IMR-90 (cell line): ENCODE results near the gene TRPC4. TPM values are rescaled to one million over a fixed set of nuclear protein-coding genes. Genes with fewer than 3 reads are reported as not detected.
A peak's percentile ranks its signal among the peaks of the same experiment; 100 is the strongest.

Source experiments
- ATAC-seq: fragments of 200-7000 bp; cut with Tn5 transposase; 2 replicates; pipeline ENCODE4 v1.9.1; 2020; ENCODE audit warnings: low read depth, mild to moderate bottlenecking, moderate library complexity
- BruUV-seq: library from RNA; stranded (reverse); fragments of 400-500 nt; replicated peaks from 2 replicates; lab custom pipeline; 2021; lab: Mats Ljungman, UMichigan
- CTCF ChIA-PET: fragments of 300-600 bp; formaldehyde crosslinking; extraction: SDS; loops from one replicate; lab custom pipeline; 2021; ENCODE audit warnings: antibody characterized with exemption; lab: Yijun Ruan, JAX
- POLR2A ChIA-PET: fragments of 300-600 bp; sonication (Branson Sonifier 250); formaldehyde crosslinking; loops from one replicate; lab custom pipeline; 2022; ENCODE audit warnings: antibody characterized with exemption; ENCODE audit not compliant: unreplicated experiment; lab: Charles Lee
- DNase-seq: peaks from one replicate; pipeline ENCODE4 v3.0.0; 2013
- H2AFZ ChIP-seq: replicated peaks from 2 replicates; pipeline ENCODE3; 2013; ENCODE audit warnings: low read length, mild to moderate bottlenecking; ENCODE audit not compliant: poor library complexity
- H2AK5ac ChIP-seq: 2 replicates; pipeline ENCODE4 v1.6.1; 2013; ENCODE audit warnings: low read depth, low read length, inconsistent platforms
- H2AK9ac ChIP-seq: replicated peaks from 2 replicates; pipeline ENCODE3; 2013; ENCODE audit warnings: mild to moderate bottlenecking, low read depth, low read length, moderate library complexity; ENCODE audit not compliant: poor library complexity
- H2BK120ac ChIP-seq: 2 replicates; pipeline ENCODE4 v1.6.1; 2013; ENCODE audit warnings: low read depth, low read length, inconsistent platforms
- H2BK15ac ChIP-seq: 3 replicates; pipeline ENCODE4 v1.6.1; 2013; ENCODE audit warnings: low read depth, low read length, inconsistent platforms
- H2BK20ac ChIP-seq: 2 replicates; pipeline ENCODE4 v1.6.1; 2013; ENCODE audit warnings: low read depth, mild to moderate bottlenecking, inconsistent platforms, low read length, moderate library complexity
- H2BK5ac ChIP-seq: 2 replicates; pipeline ENCODE4 v1.6.1; 2013; ENCODE audit warnings: mild to moderate bottlenecking, low read depth, low read length, inconsistent platforms; ENCODE audit not compliant: poor library complexity, severe bottlenecking
- H3K14ac ChIP-seq: replicated peaks from 2 replicates; pipeline ENCODE4 v1.6.1; 2013; ENCODE audit warnings: low read depth, low read length, inconsistent platforms
- H3K18ac ChIP-seq: 2 replicates; pipeline ENCODE4 v1.6.1; 2013; ENCODE audit warnings: low read depth, low read length, control low read depth
- H3K23ac ChIP-seq: 2 replicates; pipeline ENCODE4 v1.6.1; 2013; ENCODE audit warnings: low read depth, low read length, inconsistent platforms
- H3K27ac ChIP-seq: 2 replicates; pipeline ENCODE4 v1.5.1; 2013; ENCODE audit warnings: mild to moderate bottlenecking, control low read depth, low read length; ENCODE audit not compliant: insufficient read depth
- H3K27me3 ChIP-seq: 2 replicates; pipeline ENCODE4 v1.6.1; 2013; ENCODE audit warnings: low read length; ENCODE audit not compliant: control insufficient read depth, insufficient read depth
- H3K36me3 ChIP-seq: 2 replicates; pipeline ENCODE4 v1.6.1; 2013; ENCODE audit warnings: low read length, mixed read lengths; ENCODE audit not compliant: control insufficient read depth, insufficient read depth
- H3K4ac ChIP-seq: 2 replicates; pipeline ENCODE4 v1.6.1; 2013; ENCODE audit warnings: low read depth, low read length, inconsistent platforms
- H3K4me1 ChIP-seq: 2 replicates; pipeline ENCODE4 v1.6.1; 2013; ENCODE audit warnings: low read length, mixed read lengths; ENCODE audit not compliant: control insufficient read depth, insufficient read depth
- H3K4me2 ChIP-seq: 2 replicates; pipeline ENCODE4 v1.6.1; 2013; ENCODE audit warnings: low read depth, mild to moderate bottlenecking, control low read depth, low read length, moderate library complexity
- H3K4me3 ChIP-seq: 2 replicates; pipeline ENCODE4 v1.5.1; 2013; ENCODE audit warnings: low read depth, mild to moderate bottlenecking, control low read depth, low read length, moderate library complexity; ENCODE audit not compliant: insufficient read depth
- H3K56ac ChIP-seq: 2 replicates; pipeline ENCODE4 v1.6.1; 2013; ENCODE audit warnings: low read length, inconsistent platforms; ENCODE audit not compliant: insufficient read depth; ENCODE audit errors: extremely low read depth
- H3K79me1 ChIP-seq, 2 experiments: 2 replicates each; pipeline ENCODE4 v1.6.1; 2013; ENCODE audit warnings: low read length in 2 of 2, inconsistent platforms in 1 of 2, low read depth in 1 of 2
- H3K9ac ChIP-seq: 2 replicates; pipeline ENCODE4 v1.6.1; 2013; ENCODE audit warnings: low read depth, low read length, control low read depth
- H3K9me1 ChIP-seq: 2 replicates; pipeline ENCODE4 v1.6.1; 2013; ENCODE audit warnings: low read length, inconsistent platforms; ENCODE audit not compliant: insufficient read depth
- H3K9me3 ChIP-seq: 2 replicates; pipeline ENCODE4 v1.6.1; 2013; ENCODE audit warnings: low read length; ENCODE audit not compliant: control insufficient read depth, insufficient read depth
- H4K20me1 ChIP-seq: 2 replicates; pipeline ENCODE4 v1.6.1; 2013; ENCODE audit warnings: low read length, inconsistent platforms; ENCODE audit not compliant: insufficient read depth
- H4K5ac ChIP-seq: 2 replicates; pipeline ENCODE4 v1.6.1; 2013; ENCODE audit warnings: mild to moderate bottlenecking, low read depth, low read length, control low read depth
- H4K8ac ChIP-seq, 2 experiments: 2 replicates each; pipeline ENCODE4 v1.6.1; 2013; ENCODE audit warnings: low read depth in 2 of 2, low read length in 2 of 2, control low read depth in 1 of 2, inconsistent platforms in 1 of 2
- H4K91ac ChIP-seq: 2 replicates; pipeline ENCODE4 v1.6.1; 2013; ENCODE audit warnings: low read depth, low read length, inconsistent platforms; ENCODE audit not compliant: insufficient read depth
- BHLHE40 ChIP-seq: fragments of 150-350 bp; IDR thresholded peaks from 2 replicates; pipeline ENCODE4 v1.6.1; 2016; ENCODE audit warnings: mild to moderate bottlenecking, low read depth, low read length
- CEBPB ChIP-seq: IDR thresholded peaks from 2 replicates; pipeline ENCODE4 v1.6.1; 2012; ENCODE audit warnings: low read depth, low read length, improper control_type of control experiment
- CHD1 ChIP-seq: IDR thresholded peaks from 2 replicates; pipeline ENCODE4 v1.6.1; 2012; ENCODE audit warnings: low read depth, low read length, improper control_type of control experiment
- CTCF ChIP-seq: conservative IDR thresholded peaks from 2 replicates; pipeline ENCODE4 v1.5.1; 2012; ENCODE audit warnings: mild to moderate bottlenecking, low read depth, low read length, improper control_type of control experiment
- ELK1 ChIP-seq: fragments of 150-350 bp; IDR thresholded peaks from 2 replicates; pipeline ENCODE4 v1.6.1; 2016; ENCODE audit warnings: low read depth, mild to moderate bottlenecking, low read length, moderate library complexity, borderline replicate concordance
- MAFK ChIP-seq: IDR thresholded peaks from 2 replicates; pipeline ENCODE4 v1.6.1; 2012; ENCODE audit warnings: low read depth, low read length, improper control_type of control experiment
- NFE2L2 ChIP-seq: fragments of 150-350 bp; IDR thresholded peaks from 2 replicates; pipeline ENCODE4 v1.6.1; 2016; ENCODE audit warnings: low read depth, mild to moderate bottlenecking, low read length
- POLR2A ChIP-seq: IDR thresholded peaks from 2 replicates; pipeline ENCODE4 v1.6.1; 2012; ENCODE audit warnings: mild to moderate bottlenecking, low read depth, low read length
- RCOR1 ChIP-seq: IDR thresholded peaks from 2 replicates; pipeline ENCODE4 v1.6.1; 2012; ENCODE audit warnings: mild to moderate bottlenecking, low read length, improper control_type of control experiment; ENCODE audit not compliant: insufficient replicate concordance
- RFX5 ChIP-seq: IDR thresholded peaks from 2 replicates; pipeline ENCODE4 v1.8.0; 2012; ENCODE audit warnings: low read depth, mild to moderate bottlenecking, low read length, moderate library complexity
- USF2 ChIP-seq: fragments of 150-350 bp; IDR thresholded peaks from 2 replicates; pipeline ENCODE4 v1.6.1; 2017; ENCODE audit warnings: mild to moderate bottlenecking, antibody characterized with exemption, low read length, low read depth
- WGBS, 2 experiments: methylation state at CpG; one replicate each; pipeline versions ENCODE4 v1.1.5 to v1.1.7; 2013; ENCODE audit warnings: missing lambda C conversion rate in 2 of 2; ENCODE audit not compliant: insufficient read length in 1 of 2; ENCODE audit errors: extremely low coverage in 2 of 2; 5-methylcytosine and 5-hydroxymethylcytosine counted together
- dilution Hi-C: fragments of 300-500 bp; cut with HindIII; formaldehyde crosslinking; loops from one replicate; pipeline ENCODE4 v1.14.3; 2018; ENCODE audit warnings: low sequenced_read_pairs; ENCODE audit not compliant: unreplicated experiment
- in situ Hi-C: fragments of 300-500 bp; cut with MboI; formaldehyde crosslinking; loops from 3 replicates; pipeline ENCODE4 v1.14.3; 2019; ENCODE audit warnings: low sequenced_read_pairs, inconsistent platforms, mixed read lengths
- intact Hi-C: fragments of 100-400 bp; cut with micrococcal nuclease; formaldehyde crosslinking; loops from 2 replicates; pipeline ENCODE4 v1.10.0; 2022
- polyA plus RNA-seq, 3 experiments: library from polyadenylated mRNA; depleted of rRNA; stranded (reverse); fragments of >200 nt; gene quantifications; 2 replicates each; pipeline ENCODE4 v1.2.3, GENCODE V29; 2012; ENCODE audit warnings: low replicate concordance in 1 of 3
- total RNA-seq: library from RNA; depleted of rRNA; stranded (reverse); fragments of >200 nt; gene quantifications from 2 replicates; pipeline ENCODE4 v1.2.3, GENCODE V29; 2012

TRPC4 gene
- total and polyA plus RNA-seq, 2 of the 4 experiments (the other 2 are of a cell fraction): 1.9 to 5.2 TPM

- no peak overlapping the region for H3K4me2 ChIP-seq
- no peak for ATAC-seq
- no peaks in the 10 kb centered on the region for H3K9me1 ChIP-seq
- ChIA-PET POLR2A (no interaction called here), CTCF (no interaction called here)
- H4K8ac ChIP-seq: no peak overlapping the region
- peak; percentile 34 for DNase-seq
- BruUV-seq: no TSS peak
- H3K4me3 ChIP-seq: no peak overlapping the region
- dilution Hi-C loops (no loop called here), in situ Hi-C loops (loop anchor here (25.0 kb wide), 1 partner anchor 776 kb away; no protein-coding TSS in a partner anchor), intact Hi-C loops (no loop called here)
- no peaks in the 10 kb centered on the region for H3K36me3 ChIP-seq
- H3K79me1 ChIP-seq: no peaks in the 10 kb centered on the region
- no peak overlapping the region for H3K14ac ChIP-seq
- no peaks in the 10 kb centered on the region for H4K20me1 ChIP-seq
- TF ChIP-seq BHLHE40 (no peak), NFE2L2 (no peak), RFX5 (no peak), POLR2A (no peak), RCOR1 (no peak), CHD1 (no peak), CTCF (no peak), ELK1 (no peak), MAFK (no peak), CEBPB (no peak), USF2 (no peak)
- no peak overlapping the region for H3K56ac ChIP-seq
- H2AK9ac ChIP-seq: no peak overlapping the region
- H4K5ac ChIP-seq: no peak overlapping the region
- H3K18ac ChIP-seq: no peak overlapping the region
- H2AK5ac ChIP-seq: no peak overlapping the region
- H3K23ac ChIP-seq: no peak overlapping the region
- no peak overlapping the region for H3K27ac ChIP-seq
- H3K27me3 ChIP-seq: no peaks in the 10 kb centered on the region
- no peak overlapping the region for H2BK5ac ChIP-seq
- no peak overlapping the region for H4K91ac ChIP-seq
- no peak overlapping the region for H2AFZ ChIP-seq
- H2BK15ac ChIP-seq: no peak overlapping the region
- H2BK20ac ChIP-seq: no peak overlapping the region
- no peak overlapping the region for H2BK120ac ChIP-seq
- H3K4ac ChIP-seq: no peak overlapping the region
- whole genome bisulfite sequencing, 2 experiments: no CpG with 5 or more reads among the region's 3 CpGs
- no peak overlapping the region for H3K9ac ChIP-seq
- H3K4me1 ChIP-seq: peaks cover 9% of the 10 kb centered on the region
- H3K9me3 ChIP-seq: no peaks in the 10 kb centered on the region
Observed at GRCh38 chr13:37613236-37613635, 256.3 kb downstream of the TRPC4 start.
